Measurements from ENCODE around the gene TGFBR2.
A peak's percentile ranks its signal among the peaks of the same experiment; 100 is the strongest.
"Not testable (repeated sequence)": the region's sequence is repeated elsewhere in the genome, so short reads cannot be mapped to it uniquely, and the experiment has no call there.

TGFBR2 gene

GRCh38 chr3:30621576-30621975 lies 15.2 kb downstream of the TGFBR2 start:
- in situ Hi-C loops (cut with HindIII; ENCODE audit: low sequenced_read_pairs) = no loop called here
- no peak overlapping the region for H3K4me3 ChIP-seq (ENCODE audit: low read depth, low read length)
- DNase-seq (ENCODE audit: low read depth, low spot score) = no peak
- TF ChIP-seq, protein P1, sequence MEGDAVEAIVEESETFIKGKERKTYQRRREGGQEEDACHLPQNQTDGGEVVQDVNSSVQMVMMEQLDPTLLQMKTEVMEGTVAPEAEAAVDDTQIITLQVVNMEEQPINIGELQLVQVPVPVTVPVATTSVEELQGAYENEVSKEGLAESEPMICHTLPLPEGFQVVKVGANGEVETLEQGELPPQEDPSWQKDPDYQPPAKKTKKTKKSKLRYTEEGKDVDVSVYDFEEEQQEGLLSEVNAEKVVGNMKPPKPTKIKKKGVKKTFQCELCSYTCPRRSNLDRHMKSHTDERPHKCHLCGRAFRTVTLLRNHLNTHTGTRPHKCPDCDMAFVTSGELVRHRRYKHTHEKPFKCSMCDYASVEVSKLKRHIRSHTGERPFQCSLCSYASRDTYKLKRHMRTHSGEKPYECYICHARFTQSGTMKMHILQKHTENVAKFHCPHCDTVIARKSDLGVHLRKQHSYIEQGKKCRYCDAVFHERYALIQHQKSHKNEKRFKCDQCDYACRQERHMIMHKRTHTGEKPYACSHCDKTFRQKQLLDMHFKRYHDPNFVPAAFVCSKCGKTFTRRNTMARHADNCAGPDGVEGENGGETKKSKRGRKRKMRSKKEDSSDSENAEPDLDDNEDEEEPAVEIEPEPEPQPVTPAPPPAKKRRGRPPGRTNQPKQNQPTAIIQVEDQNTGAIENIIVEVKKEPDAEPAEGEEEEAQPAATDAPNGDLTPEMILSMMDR (IDR thresholded peaks at IDR 0.05; ENCODE audit: low read depth, low read length) = no peak

GRCh38 chr3:30622047-30622545 lies 15.7 kb downstream of the TGFBR2 start:
- H3K4me3 ChIP-seq (ENCODE audit: low read depth, low read length) = no peak overlapping the region
- in situ Hi-C loops (cut with HindIII; ENCODE audit: low sequenced_read_pairs) = no loop called here
- no peak for DNase-seq (ENCODE audit: low read depth, low spot score)
- TF ChIP-seq, protein P1 (IDR thresholded peaks at IDR 0.05; ENCODE audit: low read depth, low read length) = no peak

GRCh38 chr3:30622790-30623189 lies 16.4 kb downstream of the TGFBR2 start:
- no peak overlapping the region for H3K4me3 ChIP-seq (ENCODE audit: low read depth, low read length)
- in situ Hi-C loops (cut with HindIII; ENCODE audit: low sequenced_read_pairs) = no loop called here
- no peak for DNase-seq (ENCODE audit: low read depth, low spot score)
- TF ChIP-seq, protein P1 (IDR thresholded peaks at IDR 0.05; ENCODE audit: low read depth, low read length) = no peak

GRCh38 chr3:30623351-30623750 lies 16.9 kb downstream of the TGFBR2 start:
- no peak overlapping the region for H3K4me3 ChIP-seq (ENCODE audit: low read depth, low read length)
- TF ChIP-seq, protein P1 (IDR thresholded peaks at IDR 0.05; ENCODE audit: low read depth, low read length) = no peak
- in situ Hi-C loops (cut with HindIII; ENCODE audit: low sequenced_read_pairs) = no loop called here
- no peak for DNase-seq (ENCODE audit: low read depth, low spot score)

DNA sequence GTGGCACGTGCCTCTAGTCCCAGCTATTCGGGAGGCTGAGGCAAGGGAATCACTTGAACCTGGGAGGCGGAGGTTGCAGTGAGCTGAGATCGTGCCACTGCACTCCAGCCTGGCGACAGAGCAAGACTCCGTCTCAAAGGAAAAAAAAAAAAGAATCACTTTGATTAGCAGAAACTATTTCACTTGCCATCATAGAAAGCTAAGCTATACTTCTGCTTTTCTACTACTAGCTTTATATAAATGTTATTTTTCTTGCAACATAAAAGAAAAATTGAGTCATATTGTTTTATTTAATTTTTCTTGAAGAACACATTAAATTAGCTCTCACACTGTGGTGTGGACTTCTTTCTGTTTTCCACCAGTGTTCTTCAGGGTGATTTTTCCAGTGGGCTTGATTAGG lies 18.1 kb downstream of the TGFBR2 start:
- DNase-seq (ENCODE audit: low read depth, low spot score); in situ Hi-C loops (cut with HindIII; ENCODE audit: low sequenced_read_pairs); H3K4me3 ChIP-seq (ENCODE audit: low read depth, low read length): not testable (repeated sequence)

GRCh38 chr3:30625541-30626438 lies 19.4 kb downstream of the TGFBR2 start:
- in situ Hi-C loops (cut with HindIII; ENCODE audit: low sequenced_read_pairs) = no loop called here
- peak; percentile 90 for DNase-seq (ENCODE audit: low read depth, low spot score)
- TF ChIP-seq, protein P1 (IDR thresholded peaks at IDR 0.05; ENCODE audit: low read depth, low read length) = no peak
- no peak overlapping the region for H3K4me3 ChIP-seq (ENCODE audit: low read depth, low read length)

Measured in astrocyte of the spinal cord (primary cell).